ENCODE data around the gene ENPP5. TPM values are rescaled to one million over a fixed set of nuclear protein-coding genes. Genes with fewer than 3 reads are reported as not detected.

ENPP5 gene
- total RNA-seq, 1 donor from 2014 or later = 1.4 TPM

DNA sequence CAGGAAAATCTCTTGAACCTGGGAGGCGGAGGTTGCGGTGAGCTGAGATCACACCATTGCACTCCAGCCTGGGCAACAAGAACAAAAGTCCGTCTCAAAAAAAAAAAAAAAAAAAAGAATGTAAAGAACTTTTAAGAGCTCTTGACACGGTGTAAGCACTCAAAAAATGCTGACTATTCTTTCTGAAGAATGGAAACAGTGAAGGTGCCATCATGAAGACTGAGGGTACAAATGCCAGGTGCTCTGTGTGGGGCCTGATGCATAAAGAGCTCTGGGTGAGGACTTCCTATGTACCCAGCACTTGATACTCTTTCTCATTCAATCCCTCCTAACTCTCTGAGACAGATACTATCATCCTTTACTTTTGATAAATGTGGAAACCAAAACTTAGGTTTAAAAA is 45.0 kb upstream of the ENPP5 start:
- no peak for DNase-seq (ENCODE audit: low read depth)
- FAIRE-seq = no peak
- TF ChIP-seq, protein P1, sequence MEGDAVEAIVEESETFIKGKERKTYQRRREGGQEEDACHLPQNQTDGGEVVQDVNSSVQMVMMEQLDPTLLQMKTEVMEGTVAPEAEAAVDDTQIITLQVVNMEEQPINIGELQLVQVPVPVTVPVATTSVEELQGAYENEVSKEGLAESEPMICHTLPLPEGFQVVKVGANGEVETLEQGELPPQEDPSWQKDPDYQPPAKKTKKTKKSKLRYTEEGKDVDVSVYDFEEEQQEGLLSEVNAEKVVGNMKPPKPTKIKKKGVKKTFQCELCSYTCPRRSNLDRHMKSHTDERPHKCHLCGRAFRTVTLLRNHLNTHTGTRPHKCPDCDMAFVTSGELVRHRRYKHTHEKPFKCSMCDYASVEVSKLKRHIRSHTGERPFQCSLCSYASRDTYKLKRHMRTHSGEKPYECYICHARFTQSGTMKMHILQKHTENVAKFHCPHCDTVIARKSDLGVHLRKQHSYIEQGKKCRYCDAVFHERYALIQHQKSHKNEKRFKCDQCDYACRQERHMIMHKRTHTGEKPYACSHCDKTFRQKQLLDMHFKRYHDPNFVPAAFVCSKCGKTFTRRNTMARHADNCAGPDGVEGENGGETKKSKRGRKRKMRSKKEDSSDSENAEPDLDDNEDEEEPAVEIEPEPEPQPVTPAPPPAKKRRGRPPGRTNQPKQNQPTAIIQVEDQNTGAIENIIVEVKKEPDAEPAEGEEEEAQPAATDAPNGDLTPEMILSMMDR (IDR thresholded peaks at IDR 0.05; ENCODE audit: insufficient read depth, low read depth, low read length) = no peak
- no peak overlapping the region for H3K4me3 Mint-ChIP-seq (ENCODE audit: unreplicated experiment)
- H4K20me1 ChIP-seq (ENCODE audit: insufficient read depth, low read length) = no peaks in the 10 kb centered on the region
- no peaks in the 10 kb centered on the region for H3K9me3 ChIP-seq (ENCODE audit: insufficient read depth, low read depth, low read length)
- H3K4me1 Mint-ChIP-seq (ENCODE audit: low read depth, unreplicated experiment) = no peaks in the 10 kb centered on the region
- no peaks in the 10 kb centered on the region for H3K27me3 Mint-ChIP-seq (ENCODE audit: low read depth, unreplicated experiment)
- no peaks in the 10 kb centered on the region for H3K4me1 ChIP-seq (ENCODE audit: insufficient read depth, low read length)
- H3K36me3 Mint-ChIP-seq (ENCODE audit: low read depth, unreplicated experiment) = no peaks in the 10 kb centered on the region
- H3K36me3 ChIP-seq (ENCODE audit: insufficient read depth, low read length) = no peaks in the 10 kb centered on the region
- peaks cover 3% of the 10 kb centered on the region for H3K27me3 ChIP-seq (ENCODE audit: insufficient read depth, low read length)
- no peak overlapping the region for H3K4me2 ChIP-seq (ENCODE audit: low read length)
- peaks cover 3% of the 10 kb centered on the region for H3K9me3 Mint-ChIP-seq (ENCODE audit: unreplicated experiment)
- H3K27ac ChIP-seq (ENCODE audit: low read depth, low read length) = no peak overlapping the region
- H3K27ac Mint-ChIP-seq (ENCODE audit: unreplicated experiment) = no peak overlapping the region
- H2AFZ ChIP-seq (ENCODE audit: low read depth, low read length) = no peak overlapping the region
- no peak overlapping the region for H3K4me3 ChIP-seq (ENCODE audit: insufficient read depth, low read depth, low read length)
- H3K79me2 ChIP-seq (ENCODE audit: insufficient read depth, low read length) = no peaks in the 10 kb centered on the region
- no peak overlapping the region for H3K9ac ChIP-seq (ENCODE audit: low read length)

DNA sequence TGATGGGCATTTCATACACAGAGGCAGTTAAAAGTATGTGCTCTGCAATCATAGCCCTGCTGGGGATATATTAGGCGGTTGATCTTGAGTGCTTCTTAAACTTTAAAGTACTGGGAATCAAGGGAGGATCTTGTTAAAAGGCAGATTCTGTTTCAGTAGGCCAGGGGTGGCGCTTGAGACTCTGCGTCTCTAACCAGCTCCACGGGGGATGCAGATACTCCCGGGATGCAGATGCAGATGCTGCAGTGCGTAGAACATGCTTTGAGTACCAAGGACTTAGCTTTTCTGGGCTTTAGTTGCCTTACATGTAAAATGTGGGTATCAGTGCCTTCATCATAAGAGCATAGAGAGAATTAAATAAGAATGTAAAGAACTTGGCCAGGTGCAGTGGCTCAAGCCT is 44.4 kb upstream of the ENPP5 start:
- no peak overlapping the region for H3K9ac ChIP-seq (ENCODE audit: low read length)
- no peak overlapping the region for H2AFZ ChIP-seq (ENCODE audit: low read depth, low read length)
- FAIRE-seq = no peak
- H3K36me3 ChIP-seq (ENCODE audit: insufficient read depth, low read length) = no peaks in the 10 kb centered on the region
- Mint-ChIP-seq H3K4me1 (ENCODE audit: low read depth, unreplicated experiment) (no peaks in the 10 kb centered on the region), H3K9me3 (ENCODE audit: unreplicated experiment) (peaks cover 3% of the 10 kb centered on the region), H3K36me3 (ENCODE audit: low read depth, unreplicated experiment) (no peaks in the 10 kb centered on the region), H3K4me3 (ENCODE audit: unreplicated experiment) (no peak overlapping the region), H3K27ac (ENCODE audit: unreplicated experiment) (no peak overlapping the region), H3K27me3 (ENCODE audit: low read depth, unreplicated experiment) (no peaks in the 10 kb centered on the region)
- no peaks in the 10 kb centered on the region for H3K4me1 ChIP-seq (ENCODE audit: insufficient read depth, low read length)
- peaks cover 3% of the 10 kb centered on the region for H3K27me3 ChIP-seq (ENCODE audit: insufficient read depth, low read length)
- H4K20me1 ChIP-seq (ENCODE audit: insufficient read depth, low read length) = no peaks in the 10 kb centered on the region
- H3K4me3 ChIP-seq (ENCODE audit: insufficient read depth, low read depth, low read length) = no peak overlapping the region
- no peak overlapping the region for H3K4me2 ChIP-seq (ENCODE audit: low read length)
- TF ChIP-seq, protein P1 (IDR thresholded peaks at IDR 0.05; ENCODE audit: insufficient read depth, low read depth, low read length) = no peak
- no peak for TF ChIP-seq EZH2 (IDR thresholded peaks at IDR 0.05; ENCODE audit: insufficient read depth, low read length)
- no peaks in the 10 kb centered on the region for H3K79me2 ChIP-seq (ENCODE audit: insufficient read depth, low read length)
- DNase-seq (ENCODE audit: low read depth) = no peak
- H3K9me3 ChIP-seq (ENCODE audit: insufficient read depth, low read depth, low read length) = no peaks in the 10 kb centered on the region
- no peak overlapping the region for H3K27ac ChIP-seq (ENCODE audit: low read depth, low read length)

GRCh38 chr6:46211917-46212316 is 41.1 kb upstream of the ENPP5 start:
- Mint-ChIP-seq H3K9me3 (ENCODE audit: unreplicated experiment) (peaks cover 3% of the 10 kb centered on the region), H3K27ac (ENCODE audit: unreplicated experiment) (no peak overlapping the region), H3K27me3 (ENCODE audit: low read depth, unreplicated experiment) (peaks cover 4% of the 10 kb centered on the region), H3K36me3 (ENCODE audit: low read depth, unreplicated experiment) (no peaks in the 10 kb centered on the region), H3K4me1 (ENCODE audit: low read depth, unreplicated experiment) (no peaks in the 10 kb centered on the region), H3K4me3 (ENCODE audit: unreplicated experiment) (no peak overlapping the region)
- FAIRE-seq = no peak
- no peak for DNase-seq (ENCODE audit: low read depth)
- Histone ChIP-seq H3K27me3 (ENCODE audit: insufficient read depth, low read length) (peaks cover 3% of the 10 kb centered on the region), H3K79me2 (ENCODE audit: insufficient read depth, low read length) (no peaks in the 10 kb centered on the region), H2AFZ (ENCODE audit: low read depth, low read length) (no peak overlapping the region), H3K4me2 (ENCODE audit: low read length) (no peak overlapping the region), H3K9me3 (ENCODE audit: insufficient read depth, low read depth, low read length) (no peaks in the 10 kb centered on the region), H4K20me1 (ENCODE audit: insufficient read depth, low read length) (no peaks in the 10 kb centered on the region), H3K4me1 (ENCODE audit: insufficient read depth, low read length) (no peaks in the 10 kb centered on the region), H3K9ac (ENCODE audit: low read length) (no peak overlapping the region), H3K4me3 (ENCODE audit: insufficient read depth, low read depth, low read length) (no peak overlapping the region), H3K27ac (ENCODE audit: low read depth, low read length) (no peak overlapping the region), H3K36me3 (ENCODE audit: insufficient read depth, low read length) (no peaks in the 10 kb centered on the region)
- TF ChIP-seq EZH2 (IDR thresholded peaks at IDR 0.05; ENCODE audit: insufficient read depth, low read length) = no peak
